ENCODE data around the gene TBC1D19.
A peak's percentile ranks its signal among the peaks of the same experiment; 100 is the strongest.

The TBC1D19 gene

DNA sequence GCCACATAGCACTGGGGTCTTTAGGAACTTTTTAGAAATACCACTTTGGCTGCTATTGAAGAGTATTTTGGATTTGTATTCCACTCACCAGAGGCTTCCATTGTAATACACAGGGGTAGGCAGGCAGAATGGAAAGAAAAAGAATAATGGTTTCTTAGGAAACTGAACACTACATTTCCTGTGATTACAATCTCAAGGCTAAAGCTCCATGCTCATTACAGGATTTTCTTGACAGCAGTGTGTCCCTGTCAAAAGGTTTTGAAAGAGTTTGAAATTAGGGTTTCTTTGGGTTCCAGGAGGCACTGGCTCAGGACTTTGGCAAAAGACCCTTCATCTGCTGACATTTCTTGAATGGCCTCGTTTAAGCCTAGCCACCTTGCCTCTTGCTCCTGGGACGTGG lies 201.9 kb downstream of the TBC1D19 start:
- no peak for DNase-seq

DNA sequence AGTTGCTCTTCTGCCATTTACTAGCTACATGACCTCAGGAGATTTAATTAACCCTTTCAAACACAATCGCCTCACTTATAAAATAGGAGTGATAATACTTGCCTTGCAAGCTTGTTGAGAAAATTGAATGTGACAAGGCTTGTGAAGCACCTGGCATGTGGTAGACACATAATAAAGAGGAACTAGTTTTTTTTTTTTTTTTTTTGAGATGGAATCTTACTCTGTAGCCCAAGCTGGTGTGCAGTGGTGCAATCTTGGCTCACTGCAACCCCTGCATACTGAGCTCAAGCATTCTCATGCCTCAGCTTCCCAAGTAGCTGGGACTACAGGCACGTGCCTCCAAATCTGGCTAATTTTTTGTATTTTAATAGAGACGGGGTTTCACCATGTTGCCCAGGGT lies 203.0 kb downstream of the TBC1D19 start:
- DNase-seq: no peak

DNA sequence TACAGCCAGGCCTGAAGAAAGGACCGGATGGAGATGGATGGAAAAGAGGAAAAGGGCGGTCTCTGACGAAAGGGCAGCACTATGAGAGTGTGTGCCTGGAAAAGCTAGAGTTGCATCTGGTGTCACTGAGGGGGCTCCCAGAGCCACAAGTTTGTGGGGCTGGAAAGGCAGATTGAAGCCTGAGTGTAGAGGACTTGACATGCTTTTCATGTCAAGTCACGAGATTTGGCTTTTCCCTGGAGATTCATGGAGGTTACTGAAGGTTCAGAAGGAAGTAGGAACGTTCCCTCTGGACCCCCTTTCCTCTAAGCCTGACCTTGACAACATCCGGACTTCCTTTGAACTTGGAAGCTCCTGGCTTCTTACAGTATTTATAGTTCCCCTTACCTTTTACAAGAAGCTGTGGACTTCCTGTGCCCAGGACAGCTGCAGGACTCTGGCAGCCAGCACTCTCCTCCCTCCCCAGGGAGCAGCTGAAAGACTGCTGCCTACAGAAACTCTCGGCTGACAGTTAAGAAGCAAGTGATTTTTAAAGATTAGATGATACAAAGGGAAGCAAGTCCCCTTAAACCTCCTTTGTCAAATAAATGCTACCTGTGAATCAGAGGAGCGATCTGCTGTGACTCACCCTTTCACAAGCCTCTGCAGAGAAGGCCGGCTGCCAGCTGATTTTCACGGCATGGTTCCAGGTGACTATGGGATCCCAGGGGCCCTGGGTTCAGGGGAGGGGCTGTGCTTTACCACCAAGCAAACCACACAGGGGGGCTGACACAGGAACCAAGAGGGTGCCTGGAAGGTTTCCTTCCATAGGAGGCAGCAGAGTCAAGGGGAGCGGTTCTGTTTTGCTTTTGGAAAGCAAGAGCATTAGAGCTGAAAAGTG lies 203.8 kb downstream of the TBC1D19 start:
- peak; percentile 10 for DNase-seq

DNA sequence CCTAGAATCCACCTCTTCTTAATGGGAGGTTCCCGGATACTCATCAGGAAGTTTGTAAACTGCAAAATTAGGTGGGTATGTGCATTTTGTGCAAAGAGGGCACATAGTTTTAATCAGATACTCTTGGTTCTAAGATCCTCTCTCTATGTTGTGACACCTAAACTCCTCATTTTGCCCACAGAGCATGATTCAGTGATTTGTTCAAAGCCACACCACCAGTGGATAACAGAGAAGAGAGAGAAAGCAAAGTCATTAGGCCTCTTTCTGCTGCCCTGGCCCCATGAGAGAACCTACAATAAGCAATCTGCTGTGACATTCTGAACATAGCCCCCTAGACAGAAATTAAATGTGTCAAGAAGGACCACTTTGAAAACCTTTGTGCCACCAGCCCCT lies 204.5 kb downstream of the TBC1D19 start:
- DNase-seq: no peak

DNA sequence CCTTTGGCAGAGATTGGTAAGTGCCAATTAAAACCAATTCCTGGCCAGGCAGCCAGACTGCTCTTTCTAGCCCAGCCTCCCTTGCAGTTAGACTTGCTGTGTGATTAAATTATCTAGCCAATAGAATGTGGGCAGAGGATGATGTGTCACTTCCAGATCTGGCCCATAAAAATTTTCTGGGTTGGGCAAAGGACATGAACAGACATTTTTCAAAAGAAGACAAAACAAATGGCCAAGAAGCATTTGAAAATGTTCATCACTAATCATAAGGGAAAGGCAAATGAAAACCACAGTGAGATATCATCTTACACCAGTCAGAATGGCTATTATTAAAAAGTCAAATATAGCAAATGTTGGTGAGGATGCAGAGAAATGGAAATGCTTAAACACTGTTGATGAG lies 205.3 kb downstream of the TBC1D19 start:
- DNase-seq: no peak

DNA sequence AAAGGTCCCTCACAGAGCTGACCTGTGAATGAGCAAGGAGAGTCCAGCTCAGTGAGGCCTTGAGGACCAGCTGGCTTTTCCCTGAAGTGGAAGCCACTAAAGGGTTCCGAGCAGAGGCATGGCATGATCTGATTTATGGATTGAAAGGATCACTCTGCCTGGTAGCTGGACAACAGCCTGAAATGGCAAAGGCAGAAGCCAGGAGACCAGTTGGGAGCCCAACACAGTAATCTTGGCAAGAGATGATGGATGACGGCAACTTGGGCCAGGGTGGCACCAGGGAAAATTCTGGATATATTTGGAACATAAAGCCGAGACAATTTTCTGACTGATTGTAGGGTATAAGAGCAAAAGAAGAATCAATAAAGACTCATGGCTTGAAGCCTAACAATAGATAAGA lies 207.5 kb downstream of the TBC1D19 start:
- no peak for DNase-seq

DNA sequence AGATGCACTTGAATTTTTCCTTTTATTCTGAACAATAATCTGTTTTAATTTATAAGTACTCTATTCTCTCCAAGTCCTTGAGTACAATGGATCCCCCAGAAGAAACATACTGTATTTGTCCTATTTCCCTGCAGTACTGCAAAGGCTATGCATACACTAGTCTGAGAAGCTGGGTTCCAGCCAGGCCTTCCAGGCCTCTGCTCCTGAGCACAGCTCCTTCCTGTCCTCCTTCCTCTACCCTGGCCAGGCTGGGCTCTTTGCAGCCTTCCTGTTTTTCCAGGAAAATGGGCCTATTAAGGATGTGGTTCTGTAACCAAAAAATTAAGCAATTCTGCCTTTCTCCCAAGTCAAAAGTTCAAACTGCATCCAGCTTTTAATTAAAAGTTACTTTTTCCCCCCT lies 208.8 kb downstream of the TBC1D19 start:
- no peak for DNase-seq

DNA sequence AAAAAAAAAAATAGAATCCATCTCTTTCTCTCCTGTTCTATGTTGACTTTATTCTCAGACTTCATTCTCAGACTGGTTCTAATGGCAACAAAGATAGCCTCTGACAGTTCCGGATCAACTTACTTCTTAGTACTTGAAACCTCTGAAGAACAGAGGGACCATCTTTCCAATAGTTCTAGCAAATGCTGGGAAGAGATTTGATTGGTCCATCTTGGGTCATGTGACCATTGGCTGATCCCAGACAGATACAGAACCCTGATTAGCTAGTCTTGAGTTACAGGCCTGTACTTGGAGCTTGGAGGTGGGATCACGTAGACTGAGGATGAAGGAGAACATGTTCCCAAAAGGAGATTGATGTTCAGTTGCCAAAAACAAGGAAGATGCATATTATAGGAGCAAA lies 209.9 kb downstream of the TBC1D19 start:
- no peak for DNase-seq

DNA sequence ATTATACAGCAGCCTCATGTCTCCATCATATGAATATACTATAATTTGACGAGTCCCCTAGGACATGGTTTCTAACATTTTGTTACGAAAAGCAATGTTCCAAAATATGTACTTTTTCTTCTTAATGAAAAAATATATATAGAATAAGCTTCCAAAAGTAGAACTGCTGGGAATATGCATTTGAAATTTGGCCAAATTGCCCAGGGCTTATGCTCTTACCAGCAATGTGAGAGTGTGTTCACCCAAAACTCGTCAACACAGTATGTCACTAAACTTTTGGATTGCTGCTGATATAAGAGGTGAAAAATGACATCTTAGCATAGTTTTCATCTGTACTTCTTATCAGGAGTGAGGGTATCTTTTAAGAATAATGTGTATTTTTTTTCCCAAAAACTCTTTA lies 212.2 kb downstream of the TBC1D19 start:
- no peak for DNase-seq

DNA sequence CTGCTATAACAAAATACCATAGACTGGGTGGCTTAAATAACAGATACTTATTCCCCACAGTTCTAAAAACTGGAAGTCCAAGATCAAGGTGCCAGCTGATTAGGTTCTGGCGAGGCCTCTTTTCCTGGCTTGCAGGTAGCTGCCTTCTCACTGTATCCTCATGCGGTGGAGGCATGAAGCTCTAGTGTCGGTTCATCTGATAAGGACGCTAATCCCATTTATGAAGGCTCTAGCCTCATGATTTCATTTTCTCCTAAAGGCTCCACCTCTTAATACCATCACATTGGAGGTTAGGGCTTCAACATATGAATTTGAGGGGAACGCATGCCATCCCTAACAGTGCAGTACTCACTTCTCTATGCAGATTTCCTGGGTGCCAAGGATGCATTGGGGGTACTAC lies 218.9 kb downstream of the TBC1D19 start:
- no peak for DNase-seq

DNA sequence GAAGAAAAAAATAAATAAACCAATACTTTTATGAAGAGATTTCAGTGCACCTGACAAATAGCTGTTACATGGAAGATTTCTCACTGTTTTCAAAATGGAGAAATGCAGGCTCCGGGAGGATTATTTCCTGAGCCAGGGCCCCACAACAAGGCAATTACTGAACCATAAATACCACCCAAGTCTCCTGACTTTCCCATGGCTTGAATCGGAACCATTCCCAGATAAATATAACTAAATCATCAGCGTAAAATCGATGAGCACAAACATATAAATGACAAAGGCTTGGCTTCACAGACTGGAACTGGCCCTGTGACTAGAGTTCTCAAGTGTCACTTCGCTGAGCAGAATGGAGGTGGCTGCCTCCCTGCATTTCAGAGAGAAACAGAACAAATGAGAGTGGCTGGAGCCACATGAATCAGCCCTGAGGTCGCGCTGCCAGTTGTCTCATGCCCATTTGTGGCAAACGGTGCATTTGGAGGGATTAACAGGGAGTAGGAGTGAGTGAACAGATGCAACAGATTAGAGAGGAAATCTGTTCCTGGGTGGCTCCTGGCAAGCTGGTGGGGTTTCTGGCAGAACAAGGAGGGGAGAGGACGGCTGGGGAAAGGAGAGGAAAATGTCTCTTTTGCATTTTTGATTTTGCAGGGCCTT lies 219.5 kb downstream of the TBC1D19 start:
- DNase-seq: no peak

DNA sequence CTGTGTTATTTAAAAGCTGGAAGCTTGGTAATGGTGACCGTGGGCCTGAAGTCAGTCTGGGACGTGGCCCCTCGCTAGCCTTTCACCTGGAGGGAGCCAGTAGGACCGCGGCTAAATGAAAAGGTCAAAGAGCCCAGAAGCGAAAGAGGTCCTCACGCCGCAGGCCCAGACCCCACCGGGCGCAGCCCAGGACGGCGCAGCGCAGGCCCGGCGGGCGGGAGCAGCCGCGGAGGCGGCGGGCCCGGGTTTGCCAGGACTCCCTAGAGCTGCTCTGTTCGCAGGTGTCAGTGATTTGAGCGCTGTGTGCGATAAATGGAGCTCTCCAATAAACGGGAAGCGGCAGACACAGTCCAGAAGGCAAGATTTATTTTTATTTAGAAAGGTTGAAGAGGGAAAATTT lies 220.6 kb downstream of the TBC1D19 start:
- no peak for DNase-seq

DNA sequence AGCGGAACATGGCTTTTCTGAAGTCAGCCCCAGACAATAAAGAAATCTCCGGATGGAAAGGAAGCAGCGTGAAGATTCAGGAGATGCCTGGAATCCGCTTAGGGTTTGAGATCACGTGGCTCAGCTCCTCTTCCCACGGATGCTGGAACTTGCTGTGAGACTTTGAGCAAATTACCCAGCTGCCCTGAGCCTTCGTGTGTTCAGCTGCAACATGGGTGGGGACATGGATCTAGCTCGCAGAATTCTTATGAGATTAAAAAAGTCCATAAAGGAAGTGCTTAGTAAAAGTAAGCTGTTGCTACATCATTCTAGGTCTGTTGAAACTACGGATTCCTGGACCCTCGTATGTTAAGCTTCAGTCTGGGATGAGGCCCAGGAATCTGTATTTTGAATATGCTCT lies 221.0 kb downstream of the TBC1D19 start:
- no peak for DNase-seq
